HG03457 (cell line): ENCODE measurements around the gene PLOD1.
"Not testable (repeated sequence)": the region's sequence is repeated elsewhere in the genome, so short reads cannot be mapped to it uniquely, and the experiment has no call there.

ENCODE experiments used
- ATAC-seq: cut with Tn5 transposase; IDR thresholded peaks from one replicate; pipeline ENCODE4 v1.9.1; 2021; ENCODE audit warnings: moderate number of reproducible peaks; ENCODE audit not compliant: unreplicated experiment

The PLOD1 gene

DNA sequence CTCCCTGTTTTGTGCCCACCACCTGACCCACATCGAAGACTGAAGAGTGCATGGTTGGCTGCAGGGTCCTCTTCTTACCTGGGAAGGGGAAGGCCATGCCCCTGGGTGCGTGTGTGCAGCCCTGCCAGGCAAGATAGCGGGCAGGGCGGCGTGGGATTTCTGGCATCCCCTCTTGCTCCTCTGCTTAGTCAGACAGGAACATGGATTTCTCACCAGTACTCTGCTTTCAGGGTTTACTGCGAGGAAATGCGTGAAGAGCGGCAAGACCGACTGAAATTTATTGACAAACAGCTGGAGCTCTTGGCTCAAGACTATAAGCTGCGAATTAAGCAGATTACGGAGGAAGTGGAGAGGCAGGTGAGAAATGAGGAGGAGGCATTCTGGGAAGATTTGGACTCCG is 69.2 kb downstream of the PLOD1 start:
- no peak for ATAC-seq

- ATAC-seq, result no peak
These were observed 71.1 kb downstream of the PLOD1 start for GRCh38 chr1:12005488-12006166.

- no peak for ATAC-seq
These were observed 71.8 kb downstream of the PLOD1 start for GRCh38 chr1:12006167-12006921.

DNA sequence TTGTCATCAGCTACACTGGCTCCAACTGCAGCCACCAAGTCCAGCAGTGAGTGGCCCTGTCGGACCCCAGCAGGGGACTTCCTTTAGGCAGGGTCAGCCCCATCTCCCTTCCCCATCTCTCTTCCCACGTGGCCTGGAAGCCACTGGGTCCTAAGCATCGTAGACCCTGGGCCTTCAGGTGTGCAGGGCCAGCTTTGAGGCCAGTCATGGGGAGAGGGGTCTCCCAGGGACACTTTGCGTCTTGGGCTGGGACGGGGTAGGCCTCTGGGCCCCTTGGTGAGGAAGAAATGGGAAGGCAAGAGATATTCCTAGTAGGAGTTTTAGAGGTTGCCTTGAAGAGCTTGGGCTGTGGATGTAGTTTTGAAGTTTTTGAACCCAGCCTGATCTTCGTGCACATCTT is 72.7 kb downstream of the PLOD1 start:
- ATAC-seq, result no peak

GRCh38 chr1:12008355-12008754 is 73.8 kb downstream of the PLOD1 start:
- not testable (repeated sequence) for ATAC-seq

- no peak for ATAC-seq
These were observed 74.9 kb downstream of the PLOD1 start for GRCh38 chr1:12009318-12009947.

DNA sequence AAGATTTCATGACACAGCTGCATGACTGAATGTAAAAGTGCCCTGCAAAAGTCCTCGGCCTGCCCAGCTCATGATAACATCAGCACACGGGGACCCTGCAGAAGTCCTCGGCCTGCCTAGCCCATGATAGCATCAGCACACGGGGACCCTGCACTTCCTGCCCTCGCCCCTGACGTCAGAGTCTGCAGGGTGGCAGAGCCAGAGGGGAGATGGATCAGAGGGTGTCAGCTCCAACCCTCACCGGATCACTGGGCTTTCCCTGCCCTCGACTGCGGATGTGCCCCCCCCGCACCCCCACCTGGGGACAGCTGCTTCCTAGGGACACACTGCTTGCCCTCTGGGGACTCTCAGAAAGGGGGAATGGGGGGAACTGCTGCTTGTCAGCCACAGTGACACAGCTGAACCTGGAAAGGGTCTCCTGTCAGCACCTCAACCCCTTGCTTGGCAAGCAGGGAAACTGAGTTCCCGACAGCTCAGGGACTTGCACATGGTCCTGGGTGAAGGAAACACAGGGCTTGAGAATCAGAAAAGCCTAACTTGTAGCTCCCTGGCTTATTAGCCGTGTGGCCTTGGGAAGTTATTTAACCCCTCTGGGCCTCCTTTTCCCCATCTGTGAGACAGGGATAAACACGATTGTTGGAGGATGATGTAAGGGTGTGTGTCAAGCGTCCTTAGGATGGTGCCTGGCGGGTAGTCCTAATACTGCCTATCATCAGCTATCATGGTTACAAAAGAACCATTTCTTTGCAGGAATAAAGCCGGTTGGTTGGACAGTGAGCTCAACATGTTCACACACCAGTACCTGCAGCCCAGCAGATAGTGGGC is 76.4 kb downstream of the PLOD1 start:
- no peak for ATAC-seq

DNA sequence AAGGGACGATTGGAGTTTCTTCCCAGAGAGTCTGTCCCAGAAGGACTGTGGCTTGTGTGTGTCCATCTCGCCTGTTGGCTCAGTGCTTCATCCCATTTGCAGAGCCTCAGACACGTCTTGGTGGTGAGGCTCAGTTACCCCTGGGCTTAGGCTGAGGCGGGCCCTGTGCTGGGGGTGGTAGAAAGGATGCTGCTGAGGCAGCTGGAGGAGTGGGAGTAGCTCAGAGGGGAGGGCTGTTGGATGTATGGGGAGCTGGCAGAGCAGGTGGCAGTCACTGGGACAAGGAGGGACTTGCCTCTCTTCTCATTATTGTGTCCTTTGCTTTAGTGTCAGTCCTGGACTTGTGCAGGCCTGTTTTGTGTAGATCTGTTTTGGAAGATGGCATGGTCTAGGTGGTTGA is 77.5 kb downstream of the PLOD1 start:
- ATAC-seq, result no peak

- ATAC-seq, result no peak
These were observed 78.2 kb downstream of the PLOD1 start for GRCh38 chr1:12012560-12013316.

DNA sequence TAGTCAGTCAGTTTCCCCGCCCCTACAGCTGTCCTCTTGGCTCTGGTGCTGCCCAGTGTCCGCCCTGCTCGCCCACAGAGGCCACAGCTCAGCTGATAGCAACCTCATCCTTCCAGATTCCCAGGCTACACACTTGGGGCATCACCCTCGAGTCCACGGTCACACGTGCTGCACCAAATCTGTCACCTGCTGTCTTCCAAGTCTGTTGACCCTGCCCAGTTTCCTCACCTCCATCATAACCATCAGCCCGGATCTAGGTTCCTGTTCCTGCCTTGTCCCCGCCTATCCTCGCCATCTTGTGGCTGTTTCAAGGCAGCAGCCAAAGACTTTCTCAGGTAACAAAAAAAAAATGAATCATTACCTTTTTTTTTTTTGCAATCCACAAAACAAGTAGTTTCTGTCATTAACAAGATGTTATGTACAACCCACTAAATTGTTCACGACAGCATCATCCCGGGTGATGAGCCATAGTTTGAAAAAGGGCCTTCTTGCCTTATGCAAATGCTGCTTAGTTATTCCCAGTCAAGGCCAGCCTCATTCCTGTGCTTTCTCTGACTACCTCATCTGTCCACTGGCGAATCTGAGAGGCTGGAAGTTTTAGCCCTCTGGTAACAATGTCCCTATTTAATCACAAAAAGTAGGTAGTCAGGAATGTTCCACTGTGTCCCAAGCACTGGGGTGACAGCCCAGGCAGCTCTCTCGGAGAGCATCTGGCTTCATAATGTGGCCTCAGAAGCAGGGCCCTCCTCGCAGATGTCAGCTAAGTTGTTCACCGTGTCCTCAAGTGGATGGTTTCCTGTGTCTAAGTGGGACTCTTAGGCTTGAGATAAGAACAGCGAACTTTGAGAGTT is 79.8 kb downstream of the PLOD1 start:
- no peak for ATAC-seq

DNA sequence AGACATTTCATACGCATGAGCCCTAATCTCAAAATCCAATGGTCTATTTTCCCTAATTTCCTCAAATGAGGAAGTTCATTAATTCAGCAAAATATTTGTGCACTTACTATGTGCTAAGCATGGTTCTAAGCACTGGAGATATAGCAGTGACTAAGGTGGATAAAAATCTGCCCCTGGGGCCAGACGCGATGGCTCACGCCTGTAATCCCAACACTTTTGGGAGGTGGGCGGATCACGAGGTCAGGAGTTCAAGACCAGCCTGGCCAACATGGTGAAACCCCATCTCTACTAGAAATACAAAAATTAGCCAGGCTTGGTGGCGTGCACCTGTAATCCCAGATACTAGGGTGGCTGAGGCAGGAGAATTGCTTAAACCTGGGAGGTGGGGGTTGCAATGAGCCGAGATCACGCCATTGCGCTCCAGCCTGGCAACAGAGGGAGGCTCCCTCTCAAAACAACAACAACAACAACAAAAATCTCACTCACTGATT is 80.5 kb downstream of the PLOD1 start:
- ATAC-seq, result no peak

- ATAC-seq, result no peak
These were observed 81.0 kb downstream of the PLOD1 start for GRCh38 chr1:12015499-12015898.

GRCh38 chr1:12016182-12016581 is 81.7 kb downstream of the PLOD1 start:
- no peak for ATAC-seq

DNA sequence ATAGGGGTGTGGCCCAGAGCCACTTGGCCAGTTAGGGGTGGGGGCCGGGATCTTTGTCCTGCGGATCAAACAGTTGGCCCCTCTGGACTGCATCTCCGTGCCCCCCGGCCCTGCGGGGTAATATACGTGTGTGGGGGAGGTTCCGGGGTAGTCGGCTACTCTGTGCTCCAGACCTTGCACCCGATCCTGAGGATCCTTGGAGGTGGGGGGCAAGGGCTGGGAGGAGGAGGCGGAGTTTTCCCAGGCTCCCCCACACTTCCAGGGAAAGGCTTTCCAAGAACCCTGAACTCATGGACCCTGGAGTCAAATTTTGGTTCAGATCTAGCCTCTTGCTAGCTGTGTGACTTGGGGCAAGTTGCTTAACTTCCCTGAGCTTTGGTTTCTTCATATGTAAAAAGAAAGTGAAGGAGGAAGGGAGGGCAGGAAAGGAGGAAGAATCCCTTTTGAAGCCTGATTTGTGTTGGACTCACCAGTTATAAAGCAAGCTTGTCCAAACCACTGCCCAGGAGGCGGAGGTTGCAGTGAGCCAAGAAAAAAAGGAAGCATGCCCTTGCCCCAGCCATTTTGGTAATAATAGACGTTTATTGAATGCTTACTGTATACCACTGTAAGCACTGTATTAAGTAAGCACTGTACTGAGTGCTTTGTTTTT is 85.5 kb downstream of the PLOD1 start:
- no peak for ATAC-seq

- ATAC-seq, result no peak
These were observed 87.1 kb downstream of the PLOD1 start for GRCh38 chr1:12021616-12022015.

- ATAC-seq, result no peak
These were observed 87.5 kb downstream of the PLOD1 start for GRCh38 chr1:12022036-12022435.
